Astrocyte (in vitro differentiated cells and primary cell): ENCODE data around the gene CLP1. TPM values are rescaled to one million over a fixed set of nuclear protein-coding genes. Genes with fewer than 3 reads are reported as not detected.

ENCODE experiments used
- DNase-seq: peaks from one replicate; pipeline ENCODE4 v3.0.0-alpha.2; 2010; ENCODE audit warnings: low read depth
- FAIRE-seq: peaks from 2 replicates; lab custom pipeline; 2011; peaks lifted over from hg19 to GRCh38; lab: Jason Lieb, UNC
- H2AFZ ChIP-seq: 2 replicates; pipeline ENCODE4 v1.6.0; 2012; ENCODE audit warnings: low read depth, low read length, inconsistent platforms
- H3K27ac ChIP-seq: 2 replicates; pipeline ENCODE4 v1.5.1; 2011; ENCODE audit warnings: low read depth, low read length, inconsistent platforms
- H3K27me3 ChIP-seq: 2 replicates; pipeline ENCODE4 v1.6.0; 2011; ENCODE audit warnings: low read length, inconsistent platforms; ENCODE audit not compliant: insufficient read depth
- H3K36me3 ChIP-seq: 2 replicates; pipeline ENCODE4 v1.5.1; 2011; ENCODE audit warnings: low read length, inconsistent platforms; ENCODE audit not compliant: insufficient read depth
- H3K4me1 ChIP-seq: 2 replicates; pipeline ENCODE4 v1.5.1; 2011; ENCODE audit warnings: low read length, inconsistent platforms; ENCODE audit not compliant: insufficient read depth
- H3K4me2 ChIP-seq: 2 replicates; pipeline ENCODE4 v1.6.0; 2012; ENCODE audit warnings: low read length, inconsistent platforms
- H3K4me3 ChIP-seq: 2 replicates; pipeline ENCODE4 v1.5.1; 2011; ENCODE audit warnings: low read depth, mild to moderate bottlenecking, low read length, inconsistent platforms; ENCODE audit not compliant: insufficient read depth
- H3K79me2 ChIP-seq: 2 replicates; pipeline ENCODE4 v1.6.0; 2012; ENCODE audit warnings: mild to moderate bottlenecking, low read length, inconsistent platforms; ENCODE audit not compliant: insufficient read depth
- H3K9ac ChIP-seq: 2 replicates; pipeline ENCODE4 v1.6.0; 2012; ENCODE audit warnings: mild to moderate bottlenecking, low read length, inconsistent platforms
- H3K9me3 ChIP-seq: 2 replicates; pipeline ENCODE4 v1.5.1; 2012; ENCODE audit warnings: low read depth, mild to moderate bottlenecking, low read length, inconsistent platforms; ENCODE audit not compliant: insufficient read depth
- H4K20me1 ChIP-seq: 2 replicates; pipeline ENCODE4 v1.6.0; 2012; ENCODE audit warnings: low read length, inconsistent platforms; ENCODE audit not compliant: insufficient read depth
- H3K27ac Mint-ChIP-seq: one replicate; pipeline ENCODE4 v1.8.0; 2021; ENCODE audit warnings: mild to moderate bottlenecking, mixed read lengths; ENCODE audit not compliant: unreplicated experiment
- H3K27me3 Mint-ChIP-seq: one replicate; pipeline ENCODE4 v1.8.0; 2021; ENCODE audit warnings: low read depth, mixed read lengths; ENCODE audit not compliant: unreplicated experiment
- H3K36me3 Mint-ChIP-seq: one replicate; pipeline ENCODE4 v1.8.0; 2021; ENCODE audit warnings: low read depth, mixed read lengths; ENCODE audit not compliant: unreplicated experiment
- H3K4me1 Mint-ChIP-seq: one replicate; pipeline ENCODE4 v1.8.0; 2021; ENCODE audit warnings: low read depth, mixed read lengths; ENCODE audit not compliant: unreplicated experiment
- H3K4me3 Mint-ChIP-seq: one replicate; pipeline ENCODE4 v1.8.0; 2021; ENCODE audit warnings: mild to moderate bottlenecking, moderate library complexity, mixed read lengths; ENCODE audit not compliant: unreplicated experiment
- H3K9me3 Mint-ChIP-seq: one replicate; pipeline ENCODE4 v1.8.0; 2021; ENCODE audit warnings: mild to moderate bottlenecking, mixed read lengths; ENCODE audit not compliant: unreplicated experiment
- EZH2 ChIP-seq: IDR thresholded peaks from 2 replicates; pipeline ENCODE4 v1.6.1; 2012; ENCODE audit warnings: mild to moderate bottlenecking, low read length, inconsistent platforms; ENCODE audit not compliant: insufficient read depth
- total RNA-seq: library from RNA; stranded (reverse); gene quantifications from 2 replicates; pipeline ENCODE4 v1.2.1, GENCODE V29; 2021
- TF ChIP-seq, protein P1 (sequence below): IDR thresholded peaks from 2 replicates; pipeline ENCODE4 v1.5.1; 2011; ENCODE audit warnings: low read depth, mild to moderate bottlenecking, inconsistent platforms, low read length, moderate library complexity; ENCODE audit not compliant: insufficient read depth

The CLP1 gene
- total RNA-seq, 1 donor from 2014 or later = 21.4 TPM

DNA sequence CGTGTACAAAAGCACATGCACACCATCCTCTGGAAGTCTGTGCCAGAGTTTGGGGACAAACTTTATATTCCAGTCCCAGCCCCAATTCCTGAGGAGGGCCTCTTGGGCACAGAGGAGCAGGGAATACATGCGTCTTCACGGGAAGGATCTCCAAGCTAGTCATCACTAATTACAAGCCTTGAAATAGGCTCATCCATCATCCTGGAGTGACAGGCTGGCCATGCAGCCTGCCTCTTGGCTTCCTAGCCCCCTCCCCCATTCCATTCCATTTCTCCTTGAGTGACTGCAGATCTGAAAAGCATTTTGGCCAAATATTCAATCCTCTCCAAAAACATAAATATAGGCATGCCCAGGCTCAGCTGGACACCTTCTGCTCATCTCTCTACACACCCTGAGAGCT, 35.3 kb upstream of the CLP1 start:
- H3K4me1 Mint-ChIP-seq = no peaks in the 10 kb centered on the region
- H3K9me3 Mint-ChIP-seq = peaks cover 3% of the 10 kb centered on the region
- DNase-seq = no peak
- Histone ChIP-seq H3K79me2 (no peaks in the 10 kb centered on the region), H4K20me1 (no peaks in the 10 kb centered on the region), H3K9ac (no peak overlapping the region), H3K9me3 (peaks cover 8% of the 10 kb centered on the region), H3K36me3 (no peaks in the 10 kb centered on the region), H3K27me3 (no peaks in the 10 kb centered on the region), H3K4me3 (no peak overlapping the region), H3K4me2 (no peak overlapping the region), H3K27ac (no peak overlapping the region), H2AFZ (no peak overlapping the region), H3K4me1 (no peaks in the 10 kb centered on the region)
- H3K36me3 Mint-ChIP-seq = peaks cover 4% of the 10 kb centered on the region
- no peaks in the 10 kb centered on the region for H3K27me3 Mint-ChIP-seq
- TF ChIP-seq, protein P1, sequence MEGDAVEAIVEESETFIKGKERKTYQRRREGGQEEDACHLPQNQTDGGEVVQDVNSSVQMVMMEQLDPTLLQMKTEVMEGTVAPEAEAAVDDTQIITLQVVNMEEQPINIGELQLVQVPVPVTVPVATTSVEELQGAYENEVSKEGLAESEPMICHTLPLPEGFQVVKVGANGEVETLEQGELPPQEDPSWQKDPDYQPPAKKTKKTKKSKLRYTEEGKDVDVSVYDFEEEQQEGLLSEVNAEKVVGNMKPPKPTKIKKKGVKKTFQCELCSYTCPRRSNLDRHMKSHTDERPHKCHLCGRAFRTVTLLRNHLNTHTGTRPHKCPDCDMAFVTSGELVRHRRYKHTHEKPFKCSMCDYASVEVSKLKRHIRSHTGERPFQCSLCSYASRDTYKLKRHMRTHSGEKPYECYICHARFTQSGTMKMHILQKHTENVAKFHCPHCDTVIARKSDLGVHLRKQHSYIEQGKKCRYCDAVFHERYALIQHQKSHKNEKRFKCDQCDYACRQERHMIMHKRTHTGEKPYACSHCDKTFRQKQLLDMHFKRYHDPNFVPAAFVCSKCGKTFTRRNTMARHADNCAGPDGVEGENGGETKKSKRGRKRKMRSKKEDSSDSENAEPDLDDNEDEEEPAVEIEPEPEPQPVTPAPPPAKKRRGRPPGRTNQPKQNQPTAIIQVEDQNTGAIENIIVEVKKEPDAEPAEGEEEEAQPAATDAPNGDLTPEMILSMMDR = no peak
- TF ChIP-seq EZH2 = no peak
- FAIRE-seq = no peak
- H3K27ac Mint-ChIP-seq = no peak overlapping the region
- no peak overlapping the region for H3K4me3 Mint-ChIP-seq

DNA sequence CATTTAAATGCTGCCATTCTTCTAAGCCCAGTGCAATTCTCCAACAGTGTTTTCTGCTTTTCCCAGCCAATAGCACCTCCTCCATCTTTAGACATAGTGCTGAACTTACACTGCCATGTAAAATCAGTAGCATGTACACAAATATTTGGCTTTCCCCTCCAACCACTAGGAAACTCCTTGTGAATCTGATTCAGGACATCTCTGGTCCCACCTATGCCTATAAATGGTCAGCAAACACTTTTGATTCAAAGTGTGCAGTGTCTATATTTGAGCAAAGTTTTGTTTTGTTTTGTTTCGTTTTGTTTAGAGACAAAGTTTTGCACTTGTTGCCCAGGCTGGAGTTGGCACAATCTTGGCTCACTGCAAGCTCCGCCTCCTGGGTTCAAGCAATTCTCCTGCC, 32.7 kb upstream of the CLP1 start:
- Histone ChIP-seq H3K9ac (no peak overlapping the region), H3K4me2 (no peak overlapping the region)

GRCh38 chr11:57626895-57627294, 30.7 kb upstream of the CLP1 start:
- no peak overlapping the region for H3K27ac Mint-ChIP-seq
- no peaks in the 10 kb centered on the region for H3K79me2 ChIP-seq

More for the DNA sequence above, 32.7 kb upstream of the CLP1 start:
- Histone ChIP-seq H3K27ac (no peak overlapping the region), H4K20me1 (no peaks in the 10 kb centered on the region), H3K36me3 (no peaks in the 10 kb centered on the region), H3K9me3 (peaks cover 1% of the 10 kb centered on the region), H3K4me3 (no peak overlapping the region), H3K4me1 (no peaks in the 10 kb centered on the region), H2AFZ (no peak overlapping the region), H3K27me3 (peaks cover 2% of the 10 kb centered on the region), H3K79me2 (no peaks in the 10 kb centered on the region)
- Mint-ChIP-seq H3K4me1 (peaks cover 1% of the 10 kb centered on the region), H3K4me3 (no peak overlapping the region), H3K36me3 (peaks cover 4% of the 10 kb centered on the region), H3K27me3 (no peaks in the 10 kb centered on the region), H3K9me3 (peaks cover 3% of the 10 kb centered on the region), H3K27ac (no peak overlapping the region)
- DNase-seq (no peak), FAIRE-seq (no peak)
- TF ChIP-seq EZH2 = no peak
- TF ChIP-seq, protein P1 = no peak

More at GRCh38 chr11:57626895-57627294, 30.7 kb upstream of the CLP1 start:
- FAIRE-seq (no peak), DNase-seq (no peak)
- H3K27me3 Mint-ChIP-seq = peaks cover 6% of the 10 kb centered on the region
- Histone ChIP-seq H3K4me3 (no peak overlapping the region), H3K9ac (no peak overlapping the region), H3K9me3 (no peaks in the 10 kb centered on the region), H3K4me1 (no peaks in the 10 kb centered on the region), H3K27ac (no peak overlapping the region), H3K36me3 (no peaks in the 10 kb centered on the region), H3K27me3 (peaks cover 2% of the 10 kb centered on the region), H2AFZ (no peak overlapping the region), H4K20me1 (no peaks in the 10 kb centered on the region), H3K4me2 (no peak overlapping the region)
- peaks cover 6% of the 10 kb centered on the region for H3K9me3 Mint-ChIP-seq
- peaks cover 4% of the 10 kb centered on the region for H3K36me3 Mint-ChIP-seq
- H3K4me3 Mint-ChIP-seq = no peak overlapping the region
- peaks cover 1% of the 10 kb centered on the region for H3K4me1 Mint-ChIP-seq
- TF ChIP-seq, protein P1 = no peak
- TF ChIP-seq EZH2 = no peak
